Activated naive CD8-positive, alpha-beta T cell treated with anti-CD3 and anti-CD28 coated beads, Interleukin-2, amount 10 ng/mL, durations not matched to agents 7 days and 5 days (primary cell): ENCODE results near the gene GALNT8. TPM values are rescaled to one million over a fixed set of nuclear protein-coding genes. Genes with fewer than 3 reads are reported as not detected.
"Not testable (repeated sequence)": the region's sequence is repeated elsewhere in the genome, so short reads cannot be mapped to it uniquely, and the experiment has no call there.

Experiments used
- ATAC-seq: fragments of 150-1000 bp; cut with Tn5 transposase; one replicate; pipeline ENCODE4 v1.10.0; 2021; ENCODE audit warnings: low read depth, moderate library complexity
- POLR2A ChIA-PET: fragments of 350-600 bp; sonication (Branson Sonifier 250); formaldehyde crosslinking; loops from one replicate; lab custom pipeline; 2021; ENCODE audit warnings: antibody characterized with exemption; lab: Charles Lee
- DNase-seq: peaks from one replicate; pipeline ENCODE4 v3.0.0; 2021
- H3K27ac Mint-ChIP-seq: one replicate; pipeline ENCODE4 v1.8.0; 2022; ENCODE audit warnings: mild to moderate bottlenecking, mixed read lengths
- H3K27me3 Mint-ChIP-seq: one replicate; pipeline ENCODE4 v1.8.0; 2022; ENCODE audit warnings: mild to moderate bottlenecking, moderate library complexity, mixed read lengths
- H3K36me3 Mint-ChIP-seq: one replicate; pipeline ENCODE4 v1.8.0; 2021; ENCODE audit warnings: mild to moderate bottlenecking, mixed read lengths
- H3K4me1 Mint-ChIP-seq: one replicate; pipeline ENCODE4 v1.8.0; 2021; ENCODE audit warnings: mixed read lengths
- H3K4me3 Mint-ChIP-seq: one replicate; pipeline ENCODE4 v1.8.0; 2022; ENCODE audit warnings: mild to moderate bottlenecking, moderate library complexity, mixed read lengths
- H3K9me3 Mint-ChIP-seq: one replicate; pipeline ENCODE4 v1.8.0; 2021; ENCODE audit warnings: mixed read lengths
- total RNA-seq, 2 experiments: library from RNA; stranded (reverse); gene quantifications; one replicate each; pipeline ENCODE4 v1.2.3, GENCODE V29; 2021

Gene GALNT8
- total RNA-seq, 2 experiments from 2014 or later: 0.33 to 0.71 TPM

- H3K27me3 Mint-ChIP-seq: peaks cover 35% of the 10 kb centered on the region
- H3K27ac Mint-ChIP-seq, DNase-seq, ATAC-seq, H3K4me1 Mint-ChIP-seq, H3K9me3 Mint-ChIP-seq, H3K36me3 Mint-ChIP-seq, POLR2A ChIA-PET, H3K4me3 Mint-ChIP-seq: not testable (repeated sequence)
These were observed 1.4 kb downstream of the GALNT8 start for GRCh38 chr12:4721587-4721986.

GRCh38 chr12:4723226-4723625 lies 3.0 kb downstream of the GALNT8 start:
- Mint-ChIP-seq H3K4me1 (no peaks in the 10 kb centered on the region), H3K4me3 (no peak overlapping the region), H3K27me3 (peaks cover 36% of the 10 kb centered on the region), H3K9me3 (no peaks in the 10 kb centered on the region), H3K27ac (no peak overlapping the region), H3K36me3 (no peaks in the 10 kb centered on the region)
- POLR2A ChIA-PET: no interaction called here
- ATAC-seq (no peak), DNase-seq (no peak)

- Mint-ChIP-seq H3K9me3 (no peaks in the 10 kb centered on the region), H3K4me1 (no peaks in the 10 kb centered on the region), H3K36me3 (no peaks in the 10 kb centered on the region), H3K4me3 (no peak overlapping the region), H3K27ac (no peak overlapping the region), H3K27me3 (peaks cover 25% of the 10 kb centered on the region)
- POLR2A ChIA-PET: no interaction called here
- ATAC-seq (no peak), DNase-seq (no peak)
These were observed 4.9 kb downstream of the GALNT8 start for GRCh38 chr12:4725057-4725456.

- Mint-ChIP-seq H3K9me3 (no peaks in the 10 kb centered on the region), H3K27me3 (peaks cover 25% of the 10 kb centered on the region), H3K27ac (no peak overlapping the region), H3K36me3 (no peaks in the 10 kb centered on the region), H3K4me3 (no peak overlapping the region), H3K4me1 (no peaks in the 10 kb centered on the region)
- no peak for DNase-seq
- POLR2A ChIA-PET: no interaction called here
- ATAC-seq: no peak
These were observed 14.6 kb downstream of the GALNT8 start for GRCh38 chr12:4734625-4735340.

- Mint-ChIP-seq H3K27ac (no peak overlapping the region), H3K4me3 (no peak overlapping the region), H3K36me3 (no peaks in the 10 kb centered on the region), H3K4me1 (no peaks in the 10 kb centered on the region), H3K9me3 (no peaks in the 10 kb centered on the region), H3K27me3 (peaks cover 22% of the 10 kb centered on the region)
- POLR2A ChIA-PET: no interaction called here
- no peak for DNase-seq
- ATAC-seq: no peak
These were observed 15.9 kb downstream of the GALNT8 start for GRCh38 chr12:4736091-4736490.

GRCh38 chr12:4738541-4738940 lies 18.3 kb downstream of the GALNT8 start:
- Mint-ChIP-seq H3K4me1 (no peaks in the 10 kb centered on the region), H3K4me3 (no peak overlapping the region), H3K27me3 (peaks cover 29% of the 10 kb centered on the region), H3K9me3 (no peaks in the 10 kb centered on the region), H3K27ac (no peak overlapping the region), H3K36me3 (no peaks in the 10 kb centered on the region)
- POLR2A ChIA-PET: no interaction called here
- ATAC-seq: no peak
- DNase-seq: no peak

- ATAC-seq: no peak
- no peak overlapping the region for H3K4me3 Mint-ChIP-seq
These were observed 22.3 kb downstream of the GALNT8 start for GRCh38 chr12:4742416-4742970.

GRCh38 chr12:4743046-4743445 lies 22.8 kb downstream of the GALNT8 start:
- Mint-ChIP-seq H3K27ac (no peak overlapping the region), H3K27me3 (peaks cover 18% of the 10 kb centered on the region), H3K4me1 (no peaks in the 10 kb centered on the region), H3K4me3 (no peak overlapping the region), H3K36me3 (no peaks in the 10 kb centered on the region), H3K9me3 (no peaks in the 10 kb centered on the region)
- DNase-seq: no peak
- POLR2A ChIA-PET: no interaction called here
- no peak for ATAC-seq

More at GRCh38 chr12:4742416-4742970, 22.3 kb downstream of the GALNT8 start:
- POLR2A ChIA-PET: no interaction called here
- Mint-ChIP-seq H3K4me1 (no peaks in the 10 kb centered on the region), H3K27ac (no peak overlapping the region), H3K36me3 (no peaks in the 10 kb centered on the region), H3K9me3 (no peaks in the 10 kb centered on the region), H3K27me3 (peaks cover 19% of the 10 kb centered on the region)
- no peak for DNase-seq

GRCh38 chr12:4744709-4745108 lies 24.5 kb downstream of the GALNT8 start:
- H3K9me3 Mint-ChIP-seq: no peaks in the 10 kb centered on the region
- H3K27me3 Mint-ChIP-seq: peaks cover 27% of the 10 kb centered on the region
- POLR2A ChIA-PET: no interaction called here
- H3K36me3 Mint-ChIP-seq: no peaks in the 10 kb centered on the region
- no peak for ATAC-seq
- no peak overlapping the region for H3K4me3 Mint-ChIP-seq
- H3K27ac Mint-ChIP-seq: no peak overlapping the region
- H3K4me1 Mint-ChIP-seq: no peaks in the 10 kb centered on the region
- DNase-seq: no peak

- Mint-ChIP-seq H3K27me3 (peaks cover 23% of the 10 kb centered on the region), H3K9me3 (no peaks in the 10 kb centered on the region), H3K4me1 (no peaks in the 10 kb centered on the region), H3K4me3 (no peak overlapping the region), H3K27ac (no peak overlapping the region), H3K36me3 (no peaks in the 10 kb centered on the region)
- POLR2A ChIA-PET: no interaction called here
- DNase-seq: no peak
- ATAC-seq: no peak
These were observed 25.0 kb downstream of the GALNT8 start for GRCh38 chr12:4745249-4745648.

- DNase-seq, H3K4me1 Mint-ChIP-seq, H3K36me3 Mint-ChIP-seq, H3K27ac Mint-ChIP-seq, POLR2A ChIA-PET, H3K9me3 Mint-ChIP-seq, ATAC-seq, H3K4me3 Mint-ChIP-seq: not testable (repeated sequence)
- H3K27me3 Mint-ChIP-seq: peaks cover 26% of the 10 kb centered on the region
These were observed 31.5 kb downstream of the GALNT8 start for GRCh38 chr12:4751654-4752053.

GRCh38 chr12:4762773-4763172 lies 42.6 kb downstream of the GALNT8 start:
- no peak overlapping the region for H3K4me3 Mint-ChIP-seq
- POLR2A ChIA-PET: no interaction called here
- H3K27ac Mint-ChIP-seq: no peak overlapping the region
- no peaks in the 10 kb centered on the region for H3K36me3 Mint-ChIP-seq
- DNase-seq (no peak), ATAC-seq (no peak)
- peaks cover 5% of the 10 kb centered on the region for H3K4me1 Mint-ChIP-seq
- no peaks in the 10 kb centered on the region for H3K9me3 Mint-ChIP-seq
- peaks cover 10% of the 10 kb centered on the region for H3K27me3 Mint-ChIP-seq

- no peaks in the 10 kb centered on the region for H3K36me3 Mint-ChIP-seq
- DNase-seq (no peak), ATAC-seq (no peak)
- H3K27me3 Mint-ChIP-seq: peaks cover 12% of the 10 kb centered on the region
- H3K4me1 Mint-ChIP-seq: peaks cover 5% of the 10 kb centered on the region
- no peaks in the 10 kb centered on the region for H3K9me3 Mint-ChIP-seq
- POLR2A ChIA-PET: no interaction called here
- no peak overlapping the region for H3K4me3 Mint-ChIP-seq
- H3K27ac Mint-ChIP-seq: no peak overlapping the region
These were observed 43.3 kb downstream of the GALNT8 start for GRCh38 chr12:4763549-4763948.

GRCh38 chr12:4766445-4766844 lies 46.2 kb downstream of the GALNT8 start:
- Mint-ChIP-seq H3K27me3 (peaks cover 14% of the 10 kb centered on the region), H3K4me3 (no peak overlapping the region), H3K9me3 (no peaks in the 10 kb centered on the region), H3K27ac (no peak overlapping the region), H3K36me3 (no peaks in the 10 kb centered on the region), H3K4me1 (peaks cover 5% of the 10 kb centered on the region)
- POLR2A ChIA-PET: no interaction called here
- DNase-seq (no peak), ATAC-seq (no peak)
